Measurements from ENCODE around the gene C2CD2.

C2CD2 gene

GRCh38 chr21:41979751-41980369, 26.0 kb upstream of the C2CD2 start:
- Histone ChIP-seq H3K4me2 (ENCODE audit: insufficient read depth, low read length, poor library complexity, severe bottlenecking) (no peak overlapping the region), H3K36me3 (replicated peaks in 1 of 2; ENCODE audit: control insufficient read depth in 2 of 2, insufficient read depth in 2 of 2, low read length in 2 of 2) (no peaks in the 10 kb centered on the region), H3K27ac (replicated peaks; ENCODE audit: low read length) (no peak overlapping the region), H2BK5ac (ENCODE audit: low read length) (no peak overlapping the region), H2BK15ac (ENCODE audit: low read length) (no peak overlapping the region), H2BK120ac (ENCODE audit: low read depth, low read length) (no peak overlapping the region), H3K23ac (ENCODE audit: low read depth, low read length, poor library complexity) (no peak overlapping the region), H3K27me3 (ENCODE audit: control insufficient read depth in 3 of 3, insufficient read depth in 3 of 3, low read depth in 1 of 3, low read length in 3 of 3) (no peaks in the 10 kb centered on the region), H2AFZ (ENCODE audit: low read length) (no peak overlapping the region), H4K8ac (ENCODE audit: low read depth, low read length) (no peak overlapping the region), H3K9ac (ENCODE audit: low read depth, low read length, poor library complexity) (no peak overlapping the region), H3K14ac (ENCODE audit: low read length) (no peak overlapping the region), H3K79me1 (ENCODE audit: low read depth, low read length) (no peaks in the 10 kb centered on the region), H3K9me3 (replicated peaks in 1 of 2; ENCODE audit: control insufficient read depth in 2 of 2, insufficient read depth in 1 of 2, low read depth in 1 of 2, low read length in 2 of 2) (peaks cover 7 to 10% of the 10 kb centered on the region in 2 donors), H3K18ac (ENCODE audit: low read length) (no peak overlapping the region), H2BK12ac (ENCODE audit: low read length) (no peak overlapping the region), H3K4me1 (ENCODE audit: control insufficient read depth in 2 of 2, insufficient read depth in 1 of 2, low read depth in 1 of 2, low read length in 2 of 2) (no peaks in the 10 kb centered on the region), H3K4ac (ENCODE audit: low read length) (no peak overlapping the region), H3K4me3 (ENCODE audit: low read length in 2 of 2) (peak overlapping the region in 1 of 2 donors; percentile 35), H2AK5ac (ENCODE audit: low read depth, low read length) (no peak overlapping the region), H4K91ac (ENCODE audit: low read depth, low read length, poor library complexity) (no peak overlapping the region)
- DNase-seq (ENCODE audit: low spot score), result no peak
- WGBS, 2 donors (ENCODE audit: extremely low coverage in 2 of 2, insufficient read length in 2 of 2, insufficient replicate concordance in 1 of 2), result no CpG with 5 or more reads among the region's 7 CpGs

DNA sequence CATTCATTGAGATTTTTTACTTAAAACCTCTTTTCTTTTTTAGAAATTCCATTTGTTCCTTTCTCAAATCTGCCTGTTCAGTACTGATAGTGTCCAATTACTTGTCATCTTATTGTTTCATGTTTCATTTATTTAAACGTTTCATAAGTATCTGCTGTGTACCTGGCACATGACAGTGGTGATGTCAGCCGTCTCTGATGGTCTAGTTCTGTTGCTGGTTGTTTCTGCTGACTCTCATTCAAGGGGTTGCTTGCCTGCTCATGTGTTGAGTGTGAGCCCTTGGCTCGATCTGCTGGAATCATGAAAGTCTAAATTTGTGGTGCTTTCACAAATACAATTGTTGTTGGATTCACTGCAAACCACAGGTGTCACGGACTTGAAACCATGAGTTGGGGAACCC, 25.5 kb upstream of the C2CD2 start:
- no peak overlapping the region for H2BK12ac ChIP-seq (ENCODE audit: low read length)
- peaks cover 0 to 3% of the 10 kb centered on the region in 2 donors for H3K4me1 ChIP-seq (ENCODE audit: control insufficient read depth in 2 of 2, insufficient read depth in 1 of 2, low read depth in 1 of 2, low read length in 2 of 2)
- no peak overlapping the region for H2BK15ac ChIP-seq (ENCODE audit: low read length)
- no peaks in the 10 kb centered on the region for H3K36me3 ChIP-seq (replicated peaks in 1 of 2; ENCODE audit: control insufficient read depth in 2 of 2, insufficient read depth in 2 of 2, low read length in 2 of 2)
- no peaks in the 10 kb centered on the region for H3K79me1 ChIP-seq (ENCODE audit: low read depth, low read length)
- peaks cover 7 to 14% of the 10 kb centered on the region in 2 donors for H3K9me3 ChIP-seq (replicated peaks in 1 of 2; ENCODE audit: control insufficient read depth in 2 of 2, insufficient read depth in 1 of 2, low read depth in 1 of 2, low read length in 2 of 2)
- no peak overlapping the region for H3K18ac ChIP-seq (ENCODE audit: low read length)
- H3K23ac ChIP-seq (ENCODE audit: low read depth, low read length, poor library complexity), result no peak overlapping the region
- no peak overlapping the region for H3K4me2 ChIP-seq (ENCODE audit: insufficient read depth, low read length, poor library complexity, severe bottlenecking)
- no peak overlapping the region for H4K8ac ChIP-seq (ENCODE audit: low read depth, low read length)
- H3K14ac ChIP-seq (ENCODE audit: low read length), result no peak overlapping the region
- no peak overlapping the region for H2BK5ac ChIP-seq (ENCODE audit: low read length)
- whole genome bisulfite sequencing, 2 donors (ENCODE audit: extremely low coverage in 2 of 2, insufficient read length in 2 of 2, insufficient replicate concordance in 1 of 2), result no CpG with 5 or more reads among the region's 4 CpGs
- no peak overlapping the region for H3K27ac ChIP-seq (replicated peaks; ENCODE audit: low read length)
- no peak overlapping the region for H3K4ac ChIP-seq (ENCODE audit: low read length)
- H3K9ac ChIP-seq (ENCODE audit: low read depth, low read length, poor library complexity), result no peak overlapping the region
- H2AFZ ChIP-seq (ENCODE audit: low read length), result no peak overlapping the region
- H2AK5ac ChIP-seq (ENCODE audit: low read depth, low read length), result no peak overlapping the region
- no peaks in the 10 kb centered on the region for H3K27me3 ChIP-seq (ENCODE audit: control insufficient read depth in 3 of 3, insufficient read depth in 3 of 3, low read depth in 1 of 3, low read length in 3 of 3)
- H3K4me3 ChIP-seq (ENCODE audit: low read length in 2 of 2), result no peak overlapping the region
- H2BK120ac ChIP-seq (ENCODE audit: low read depth, low read length), result no peak overlapping the region
- DNase-seq (ENCODE audit: low spot score), result no peak
- no peak overlapping the region for H4K91ac ChIP-seq (ENCODE audit: low read depth, low read length, poor library complexity)

GRCh38 chr21:41977034-41977950, 23.5 kb upstream of the C2CD2 start:
- Histone ChIP-seq H2BK12ac (ENCODE audit: low read length) (no peak overlapping the region), H3K27me3 (ENCODE audit: control insufficient read depth in 3 of 3, insufficient read depth in 3 of 3, low read depth in 1 of 3, low read length in 3 of 3) (no peaks in the 10 kb centered on the region), H3K79me1 (ENCODE audit: low read depth, low read length) (no peaks in the 10 kb centered on the region), H2BK120ac (ENCODE audit: low read depth, low read length) (no peak overlapping the region), H3K4me3 (ENCODE audit: low read length in 2 of 2) (no peak overlapping the region), H3K36me3 (replicated peaks in 1 of 2; ENCODE audit: control insufficient read depth in 2 of 2, insufficient read depth in 2 of 2, low read length in 2 of 2) (no peaks in the 10 kb centered on the region), H4K8ac (ENCODE audit: low read depth, low read length) (no peak overlapping the region), H2BK5ac (ENCODE audit: low read length) (no peak overlapping the region), H3K4me1 (ENCODE audit: control insufficient read depth in 2 of 2, insufficient read depth in 1 of 2, low read depth in 1 of 2, low read length in 2 of 2) (peaks cover 0 to 8% of the 10 kb centered on the region in 2 donors), H3K23ac (ENCODE audit: low read depth, low read length, poor library complexity) (no peak overlapping the region), H2AK5ac (ENCODE audit: low read depth, low read length) (no peak overlapping the region), H2AFZ (ENCODE audit: low read length) (no peak overlapping the region), H3K4me2 (ENCODE audit: insufficient read depth, low read length, poor library complexity, severe bottlenecking) (no peak overlapping the region), H3K27ac (replicated peaks; ENCODE audit: low read length) (no peak overlapping the region), H3K14ac (ENCODE audit: low read length) (no peak overlapping the region), H2BK15ac (ENCODE audit: low read length) (no peak overlapping the region), H4K91ac (ENCODE audit: low read depth, low read length, poor library complexity) (no peak overlapping the region), H3K18ac (ENCODE audit: low read length) (no peak overlapping the region), H3K4ac (ENCODE audit: low read length) (no peak overlapping the region), H3K9ac (ENCODE audit: low read depth, low read length, poor library complexity) (no peak overlapping the region), H3K9me3 (replicated peaks in 1 of 2; ENCODE audit: control insufficient read depth in 2 of 2, insufficient read depth in 1 of 2, low read depth in 1 of 2, low read length in 2 of 2) (peaks cover 9 to 18% of the 10 kb centered on the region in 2 donors)
- no CpG with 5 or more reads among the region's 17 CpGs for WGBS, 2 donors (ENCODE audit: extremely low coverage in 2 of 2, insufficient read length in 2 of 2, insufficient replicate concordance in 1 of 2)
- DNase-seq (ENCODE audit: low spot score), result no peak

GRCh38 chr21:41976611-41977010, 22.8 kb upstream of the C2CD2 start:
- Histone ChIP-seq H3K9ac (ENCODE audit: low read depth, low read length, poor library complexity) (no peak overlapping the region), H4K8ac (ENCODE audit: low read depth, low read length) (no peak overlapping the region), H3K4me1 (ENCODE audit: control insufficient read depth in 2 of 2, insufficient read depth in 1 of 2, low read depth in 1 of 2, low read length in 2 of 2) (peaks cover 0 to 8% of the 10 kb centered on the region in 2 donors), H2BK120ac (ENCODE audit: low read depth, low read length) (no peak overlapping the region), H3K4ac (ENCODE audit: low read length) (no peak overlapping the region), H2BK12ac (ENCODE audit: low read length) (no peak overlapping the region), H3K79me1 (ENCODE audit: low read depth, low read length) (no peaks in the 10 kb centered on the region), H3K18ac (ENCODE audit: low read length) (no peak overlapping the region), H2AFZ (ENCODE audit: low read length) (no peak overlapping the region), H3K27ac (replicated peaks; ENCODE audit: low read length) (no peak overlapping the region), H2BK5ac (ENCODE audit: low read length) (no peak overlapping the region), H3K4me2 (ENCODE audit: insufficient read depth, low read length, poor library complexity, severe bottlenecking) (no peak overlapping the region), H2BK15ac (ENCODE audit: low read length) (no peak overlapping the region), H3K9me3 (replicated peaks in 1 of 2; ENCODE audit: control insufficient read depth in 2 of 2, insufficient read depth in 1 of 2, low read depth in 1 of 2, low read length in 2 of 2) (peaks cover 9 to 18% of the 10 kb centered on the region in 2 donors), H3K4me3 (ENCODE audit: low read length in 2 of 2) (no peak overlapping the region), H4K91ac (ENCODE audit: low read depth, low read length, poor library complexity) (no peak overlapping the region), H3K23ac (ENCODE audit: low read depth, low read length, poor library complexity) (no peak overlapping the region), H3K36me3 (replicated peaks in 1 of 2; ENCODE audit: control insufficient read depth in 2 of 2, insufficient read depth in 2 of 2, low read length in 2 of 2) (no peaks in the 10 kb centered on the region), H2AK5ac (ENCODE audit: low read depth, low read length) (no peak overlapping the region), H3K14ac (ENCODE audit: low read length) (no peak overlapping the region), H3K27me3 (ENCODE audit: control insufficient read depth in 3 of 3, insufficient read depth in 3 of 3, low read depth in 1 of 3, low read length in 3 of 3) (no peaks in the 10 kb centered on the region)
- DNase-seq (ENCODE audit: low spot score), result no peak
- WGBS, 2 donors (ENCODE audit: extremely low coverage in 2 of 2, insufficient read length in 2 of 2, insufficient replicate concordance in 1 of 2), result no CpG with 5 or more reads among the region's 8 CpGs

Data from neuronal stem cell (in vitro differentiated cells).